ENCODE data around the gene MLN. TPM values are rescaled to one million over a fixed set of nuclear protein-coding genes. Genes with fewer than 3 reads are reported as not detected.

Gene MLN
- total and polyA plus RNA-seq, 2 of the 4 experiments (the other 2 are of a cell fraction), result not detected

DNA sequence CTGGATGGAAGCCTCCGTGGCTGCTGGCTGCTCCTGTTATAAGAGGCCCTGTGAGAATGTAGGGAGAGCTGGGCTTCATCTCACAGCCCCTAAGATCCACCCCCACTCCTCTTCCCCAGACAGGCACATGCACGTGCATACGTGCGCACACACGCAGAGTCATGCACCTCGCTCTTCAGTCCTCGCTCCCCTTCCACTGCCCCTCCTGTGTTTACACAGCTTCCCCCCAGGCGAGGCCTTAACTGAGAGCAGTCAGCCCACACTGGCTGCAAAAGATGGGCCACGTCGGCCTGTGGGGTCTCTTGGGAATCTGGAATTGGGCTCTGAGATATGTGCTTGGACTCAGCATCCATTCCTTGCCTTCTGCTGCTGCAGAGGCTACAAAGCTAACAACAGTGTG, 35.2 kb upstream of the MLN start:
- H2AK9ac ChIP-seq (replicated peaks; ENCODE audit: low read depth, low read length, poor library complexity), result peak overlapping the region; percentile 17
- H3K18ac ChIP-seq (ENCODE audit: low read depth, low read length), result peak overlapping the region; percentile 67
- WGBS, 2 experiments (ENCODE audit: extremely low coverage in 2 of 2, insufficient read length in 1 of 2), result no CpG with 5 or more reads among the region's 10 CpGs
- TF ChIP-seq MAZ (IDR thresholded peaks at IDR 0.05; ENCODE audit: borderline replicate concordance, low read depth, low read length) (no peak), BHLHE40 (IDR thresholded peaks at IDR 0.05; ENCODE audit: low read depth, low read length) (peak; percentile 37; the same call in 1 of the 2 replicates)
- peak overlapping the region; percentile 100 for H2AK5ac ChIP-seq (ENCODE audit: low read depth, low read length)
- ATAC-seq (ENCODE audit: low read depth) (no peak), DNase-seq (no peak)
- peaks cover 0 to 14% of the 10 kb centered on the region in 2 experiments; a peak in 1 of 4 replicates for H3K79me1 ChIP-seq (ENCODE audit: low read depth in 1 of 2, low read length in 2 of 2)
- in situ Hi-C loops (cut with MboI; ENCODE audit: low sequenced_read_pairs) (no loop called here), dilution Hi-C loops (cut with HindIII; ENCODE audit: low sequenced_read_pairs, unreplicated experiment) (no loop called here), intact Hi-C loops (cut with micrococcal nuclease) (no loop called here)
- H4K8ac ChIP-seq (ENCODE audit: low read depth in 2 of 2, low read length in 2 of 2), result peak overlapping the region; percentile 47 to 92; a peak in 3 of 4 replicates
- ChIA-PET CTCF (interaction anchor here (0.6 to 1.0 kb wide), 2 partner anchors 62 to 67 kb away, joined by 3 to 4 read pairs; no protein-coding TSS in a partner anchor), POLR2A (ENCODE audit: unreplicated experiment) (no interaction called here)
- peak overlapping the region; percentile 52; the same call in 2 of the 3 replicates for H2BK15ac ChIP-seq (ENCODE audit: low read depth, low read length)
- peak overlapping the region; percentile 73 for H3K23ac ChIP-seq (ENCODE audit: low read depth, low read length)
- H3K14ac ChIP-seq (replicated peaks; ENCODE audit: low read depth, low read length), result peak overlapping the region; percentile 66
- peak overlapping the region; percentile 85 for H2BK5ac ChIP-seq (ENCODE audit: low read depth, low read length, poor library complexity, severe bottlenecking)
- no TSS peak for BruUV-seq (replicated peaks)
- H3K4me1 ChIP-seq (ENCODE audit: control insufficient read depth, insufficient read depth, low read length), result peaks cover 40% of the 10 kb centered on the region
- 0 out of 2 replicates have a peak overlapping the region, but pooled peaks have one; percentile 8 for H3K9ac ChIP-seq (ENCODE audit: low read depth, low read length)
- H3K27me3 ChIP-seq (ENCODE audit: control insufficient read depth, insufficient read depth, low read length), result no peaks in the 10 kb centered on the region
- H3K56ac ChIP-seq (ENCODE audit: extremely low read depth, insufficient read depth, low read length), result peak overlapping the region; percentile 23
- no peaks in the 10 kb centered on the region for H4K20me1 ChIP-seq (ENCODE audit: insufficient read depth, low read length)
- peak overlapping the region; percentile 70 for H2AFZ ChIP-seq (replicated peaks; ENCODE audit: low read length, poor library complexity)
- peak overlapping the region; percentile 92 for H3K4ac ChIP-seq (ENCODE audit: low read depth, low read length)
- H2BK120ac ChIP-seq (ENCODE audit: low read depth, low read length), result peak overlapping the region; percentile 94
- no peaks in the 10 kb centered on the region for H3K36me3 ChIP-seq (ENCODE audit: control insufficient read depth, insufficient read depth, low read length)
- peak overlapping the region; percentile 73 for H4K5ac ChIP-seq (ENCODE audit: low read depth, low read length)
- peaks cover 35% of the 10 kb centered on the region for H3K9me1 ChIP-seq (ENCODE audit: insufficient read depth, low read length)
- no peaks in the 10 kb centered on the region for H3K9me3 ChIP-seq (ENCODE audit: control insufficient read depth, insufficient read depth, low read length)
- H3K4me3 ChIP-seq (ENCODE audit: insufficient read depth, low read depth, low read length), result no peak overlapping the region
- H4K91ac ChIP-seq (ENCODE audit: insufficient read depth, low read depth, low read length), result peak overlapping the region; percentile 92
- H3K4me2 ChIP-seq (ENCODE audit: low read depth, low read length), result no peak overlapping the region
- H2BK20ac ChIP-seq (ENCODE audit: low read depth, low read length), result peak overlapping the region; percentile 96
- peak overlapping the region; percentile 94 for H3K27ac ChIP-seq (ENCODE audit: insufficient read depth, low read length)
